ENCODE data around the gene MYO18B.
A peak's percentile ranks its signal among the peaks of the same experiment; 100 is the strongest.

The MYO18B gene

GRCh38 chr22:25822344-25822743 is 80.4 kb downstream of the MYO18B start:
- no peak for DNase-seq

- DNase-seq: no peak
These were observed 81.3 kb downstream of the MYO18B start for GRCh38 chr22:25823276-25823675.

- DNase-seq: peak in 14 of 56 donors; percentile 1 to 13 (median 6)
These were observed 82.9 kb downstream of the MYO18B start for GRCh38 chr22:25824828-25825423.

- DNase-seq: peak in 34 of 56 donors; percentile 4 to 64 (median 18)
These were observed 85.4 kb downstream of the MYO18B start for GRCh38 chr22:25827415-25827814.

GRCh38 chr22:25828422-25828821 is 86.4 kb downstream of the MYO18B start:
- no peak for DNase-seq

GRCh38 chr22:25829237-25829636 is 87.2 kb downstream of the MYO18B start:
- DNase-seq: no peak

GRCh38 chr22:25829808-25830777 is 88.1 kb downstream of the MYO18B start:
- DNase-seq: no peak

- no peak for DNase-seq
These were observed 91.1 kb downstream of the MYO18B start for GRCh38 chr22:25833091-25833490.

GRCh38 chr22:25833676-25834075 is 91.7 kb downstream of the MYO18B start:
- no peak for DNase-seq

GRCh38 chr22:25834490-25834889 is 92.5 kb downstream of the MYO18B start:
- DNase-seq: no peak

- DNase-seq: no peak
These were observed 93.4 kb downstream of the MYO18B start for GRCh38 chr22:25835348-25835747.

GRCh38 chr22:25837288-25837900 is 95.4 kb downstream of the MYO18B start:
- DNase-seq: no peak

GRCh38 chr22:25838960-25839741 is 97.2 kb downstream of the MYO18B start:
- DNase-seq: no peak

- no peak for DNase-seq
These were observed 97.8 kb downstream of the MYO18B start for GRCh38 chr22:25839755-25840154.

- DNase-seq: no peak
These were observed 98.2 kb downstream of the MYO18B start for GRCh38 chr22:25840167-25840566.

GRCh38 chr22:25840891-25841290 is 98.9 kb downstream of the MYO18B start:
- DNase-seq: no peak

- no peak for DNase-seq
These were observed 99.8 kb downstream of the MYO18B start for GRCh38 chr22:25841775-25842174.

- no peak for DNase-seq
These were observed 101.8 kb downstream of the MYO18B start for GRCh38 chr22:25843660-25844405.

- DNase-seq: no peak
These were observed 102.6 kb downstream of the MYO18B start for GRCh38 chr22:25844601-25845000.

- DNase-seq: no peak
These were observed 104.2 kb downstream of the MYO18B start for GRCh38 chr22:25845985-25846745.
